Fibroblast of the aortic adventitia (primary cell): ENCODE data around the gene MFSD6. TPM values are rescaled to one million over a fixed set of nuclear protein-coding genes. Genes with fewer than 3 reads are reported as not detected.

Experiments
- DNase-seq: peaks from one replicate; pipeline ENCODE4 v3.0.0-alpha.2; 2010; ENCODE audit warnings: low read depth
- H3K4me3 ChIP-seq: 2 replicates; pipeline ENCODE4 v1.5.1; 2011; ENCODE audit warnings: low read depth, mild to moderate bottlenecking, control low read depth, low read length, moderate library complexity
- total RNA-seq: library from RNA; depleted of rRNA; stranded (reverse); fragments of >200 nt; gene quantifications from 2 replicates; pipeline ENCODE4 v1.2.3, GENCODE V29; 2012; ENCODE audit warnings: low replicate concordance
- TF ChIP-seq, protein P1 (sequence below): IDR thresholded peaks from 2 replicates; pipeline ENCODE4 v1.5.1; 2011; ENCODE audit warnings: mild to moderate bottlenecking, low read length, control low read depth, inconsistent platforms; ENCODE audit not compliant: insufficient read depth

Gene MFSD6
- total RNA-seq, 1 donor, result 8.0 TPM

DNA sequence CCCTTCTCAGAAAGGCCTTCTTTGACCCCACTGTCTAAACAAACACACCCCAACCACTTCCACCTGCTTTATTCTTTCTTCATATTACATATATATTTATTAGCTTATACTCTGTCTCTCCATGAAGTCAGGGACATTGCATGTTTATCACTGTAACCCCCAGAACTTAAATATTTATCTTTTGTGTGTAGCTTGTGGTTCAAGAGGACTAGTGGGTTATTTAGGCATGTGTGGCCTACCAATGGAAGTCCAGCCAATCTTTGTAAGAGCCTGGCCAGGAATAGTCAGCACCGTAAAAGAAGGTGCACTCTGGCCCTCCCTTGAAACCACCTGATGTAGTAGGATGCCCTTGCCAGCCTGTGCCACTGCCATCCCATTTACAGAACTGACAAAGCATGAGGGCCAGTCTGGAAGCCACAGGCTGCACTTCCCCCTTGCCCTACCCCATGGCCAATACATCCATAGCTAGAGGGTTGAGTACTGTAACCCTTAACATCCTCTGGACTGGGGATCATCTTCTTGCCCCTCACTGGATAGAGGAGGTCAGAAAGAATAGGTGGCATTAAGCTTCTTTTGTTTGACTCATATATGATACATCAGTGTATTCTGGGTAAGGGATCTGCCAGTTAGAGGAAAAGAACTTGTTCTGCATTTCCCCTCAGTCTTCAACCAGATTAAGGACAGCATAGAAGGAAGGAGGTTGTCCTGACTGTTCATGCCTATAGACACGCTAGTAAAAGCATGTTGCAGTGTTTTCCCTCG, 121.5 kb downstream of the MFSD6 start:
- DNase-seq, result no peak
- TF ChIP-seq, protein P1, sequence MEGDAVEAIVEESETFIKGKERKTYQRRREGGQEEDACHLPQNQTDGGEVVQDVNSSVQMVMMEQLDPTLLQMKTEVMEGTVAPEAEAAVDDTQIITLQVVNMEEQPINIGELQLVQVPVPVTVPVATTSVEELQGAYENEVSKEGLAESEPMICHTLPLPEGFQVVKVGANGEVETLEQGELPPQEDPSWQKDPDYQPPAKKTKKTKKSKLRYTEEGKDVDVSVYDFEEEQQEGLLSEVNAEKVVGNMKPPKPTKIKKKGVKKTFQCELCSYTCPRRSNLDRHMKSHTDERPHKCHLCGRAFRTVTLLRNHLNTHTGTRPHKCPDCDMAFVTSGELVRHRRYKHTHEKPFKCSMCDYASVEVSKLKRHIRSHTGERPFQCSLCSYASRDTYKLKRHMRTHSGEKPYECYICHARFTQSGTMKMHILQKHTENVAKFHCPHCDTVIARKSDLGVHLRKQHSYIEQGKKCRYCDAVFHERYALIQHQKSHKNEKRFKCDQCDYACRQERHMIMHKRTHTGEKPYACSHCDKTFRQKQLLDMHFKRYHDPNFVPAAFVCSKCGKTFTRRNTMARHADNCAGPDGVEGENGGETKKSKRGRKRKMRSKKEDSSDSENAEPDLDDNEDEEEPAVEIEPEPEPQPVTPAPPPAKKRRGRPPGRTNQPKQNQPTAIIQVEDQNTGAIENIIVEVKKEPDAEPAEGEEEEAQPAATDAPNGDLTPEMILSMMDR, result no peak
- H3K4me3 ChIP-seq, result no peak overlapping the region

DNA sequence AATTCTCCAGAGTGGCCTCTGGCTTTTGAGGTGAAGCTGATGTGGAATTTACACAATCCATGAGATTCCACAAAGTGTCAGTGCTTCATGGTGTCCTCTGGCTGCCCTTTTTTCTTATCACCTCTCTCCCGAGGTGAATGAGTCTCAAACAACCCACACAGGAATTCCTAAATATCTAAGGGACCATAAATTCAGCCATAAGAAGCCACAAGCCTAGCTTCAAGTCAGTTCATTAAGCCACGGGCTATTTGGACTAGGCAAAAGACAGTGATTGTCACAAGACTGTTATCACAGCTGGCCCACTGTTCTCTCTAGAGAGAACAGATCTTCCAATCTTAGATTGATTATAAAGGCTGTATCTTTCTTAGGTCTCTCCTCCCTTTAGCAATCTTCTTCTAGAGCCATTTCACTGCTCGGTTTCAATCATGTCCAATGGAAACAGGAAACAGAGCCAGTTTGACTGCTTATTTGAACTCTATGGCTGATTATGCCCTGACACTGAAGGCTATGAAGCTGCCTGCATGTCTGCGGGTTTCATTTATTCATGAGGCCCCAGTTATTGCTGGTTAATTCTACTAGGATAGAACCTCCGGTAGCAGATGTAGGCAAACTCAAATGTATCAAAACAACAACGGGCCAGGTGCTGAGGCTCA, 122.2 kb downstream of the MFSD6 start:
- peak; percentile 91 for DNase-seq
- TF ChIP-seq, protein P1, result no peak
- no peak overlapping the region for H3K4me3 ChIP-seq

DNA sequence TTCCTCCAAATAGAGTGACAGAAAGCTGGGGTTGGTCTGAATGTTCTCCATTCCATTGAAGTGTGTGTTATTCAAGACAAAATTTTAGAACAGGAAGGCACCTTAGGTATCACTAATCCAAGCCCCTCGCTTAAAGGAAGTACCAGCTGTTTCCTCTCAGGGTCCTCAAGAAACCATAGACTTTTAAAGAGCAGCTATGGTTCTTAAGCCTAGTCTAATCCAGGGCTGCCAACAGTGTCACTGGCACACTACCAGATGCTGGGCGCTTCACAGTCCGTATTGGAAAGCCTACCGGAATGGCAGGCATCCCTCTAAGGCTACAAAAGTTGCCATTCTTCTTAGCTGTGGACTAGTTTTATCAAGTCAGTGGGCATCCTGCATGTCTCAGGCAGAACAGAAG, 124.4 kb downstream of the MFSD6 start:
- TF ChIP-seq, protein P1, result no peak
- DNase-seq, result no peak
- no peak overlapping the region for H3K4me3 ChIP-seq

DNA sequence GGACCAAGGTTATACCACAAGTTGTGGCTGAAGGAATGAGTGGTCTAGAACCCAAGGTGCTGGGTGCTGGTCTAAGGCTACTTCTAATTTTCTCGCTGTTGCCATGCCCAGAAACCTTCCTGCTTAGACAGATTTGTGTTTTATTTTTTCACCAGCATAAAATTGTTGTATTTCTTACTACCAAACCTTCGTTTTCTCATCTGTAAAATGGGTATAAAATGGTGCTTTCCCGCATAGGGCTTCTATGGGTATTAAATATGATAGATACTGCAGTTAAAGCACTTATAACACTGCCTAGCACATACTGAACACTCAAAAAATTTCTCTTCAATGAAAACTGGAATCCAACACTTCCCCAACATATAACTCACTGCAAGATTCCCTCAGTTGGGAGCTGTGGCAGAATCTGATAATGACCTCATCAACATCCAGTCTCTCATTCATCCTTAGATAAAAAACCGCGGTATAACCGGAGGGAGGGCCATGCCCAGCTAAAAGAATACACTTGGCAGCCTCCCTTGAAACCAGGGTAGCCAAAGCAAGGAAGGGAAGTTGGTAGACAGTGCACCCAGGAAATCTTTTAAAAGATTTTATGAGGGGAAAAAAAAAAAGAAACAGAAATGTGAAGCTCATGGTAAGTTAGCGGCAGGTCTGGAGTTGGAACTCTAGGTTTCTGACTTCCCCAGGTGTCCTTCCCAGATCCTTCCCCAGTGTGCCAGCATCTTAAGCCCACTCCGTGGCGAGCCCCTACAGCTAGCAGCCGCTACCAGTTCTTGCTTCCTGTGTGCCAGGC, 125.2 kb downstream of the MFSD6 start:
- no peak for DNase-seq
- TF ChIP-seq, protein P1, result no peak
- H3K4me3 ChIP-seq, result peak overlapping the region; percentile 70

DNA sequence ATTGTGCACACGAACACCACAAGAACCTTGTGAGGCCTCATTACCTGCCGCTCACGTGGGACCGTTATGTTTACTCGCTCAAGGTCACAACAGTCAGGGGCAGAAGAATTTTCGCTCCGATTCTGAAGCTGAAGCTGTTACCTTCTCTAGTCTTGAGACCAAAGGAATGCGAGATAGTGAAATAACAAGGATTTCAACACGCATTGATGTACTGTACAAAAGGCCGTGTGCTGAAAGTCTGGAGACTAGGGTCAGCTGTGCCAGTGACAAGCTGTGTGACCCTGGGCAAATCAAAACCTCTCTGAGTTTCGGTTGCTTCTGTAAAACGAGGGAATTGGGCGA, 125.8 kb downstream of the MFSD6 start:
- H3K4me3 ChIP-seq, result peak overlapping the region; percentile 70
- DNase-seq, result peak; percentile 51
- TF ChIP-seq, protein P1, result no peak

DNA sequence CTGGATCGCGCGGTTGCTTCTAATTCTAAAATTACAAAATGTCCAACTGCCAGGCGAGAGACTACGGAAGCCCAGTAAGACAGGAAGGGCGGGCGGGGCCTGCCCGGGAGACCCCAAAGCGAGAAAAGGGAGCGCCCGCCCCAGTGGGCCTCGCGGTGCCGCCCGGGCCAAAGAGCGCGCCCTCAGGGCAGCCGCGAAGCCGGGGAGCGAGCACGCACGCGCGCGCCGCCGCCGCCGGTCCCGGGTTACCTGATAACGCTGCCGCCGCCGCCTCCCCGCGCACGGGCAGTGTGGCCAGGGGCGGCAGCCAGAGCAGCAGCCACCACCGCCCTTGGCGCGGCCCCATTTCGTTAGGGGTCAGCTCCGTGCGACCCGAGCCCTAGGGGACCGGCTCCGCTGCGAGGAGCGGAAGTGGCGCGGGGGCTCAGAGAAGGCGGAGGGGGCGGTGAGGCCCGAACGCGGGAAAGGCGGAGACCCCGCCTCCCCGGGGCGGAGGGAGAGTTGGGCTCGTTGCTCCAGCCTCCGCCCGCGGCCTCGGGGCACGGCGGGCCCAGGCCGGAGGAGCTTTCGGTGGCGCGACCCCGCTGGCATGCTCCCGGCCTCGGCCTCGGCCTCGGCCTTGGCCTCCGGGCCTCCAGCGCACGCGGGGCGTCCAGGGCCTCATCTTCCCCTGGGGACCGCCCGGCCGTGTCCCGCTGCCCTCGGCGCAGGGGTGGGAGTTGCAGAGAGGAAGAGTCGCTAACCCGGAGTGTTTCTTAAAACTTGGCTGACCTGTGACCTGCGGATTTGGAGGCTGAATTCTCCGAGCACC, 126.4 kb downstream of the MFSD6 start, which contains the start of gene NEMP2:
TSS of gene NEMP2 (minus strand) at position 413 of the 811 bp plus-strand sequence. CDS start at position 346, 67 bp downstream.
- H3K4me3 ChIP-seq, result peak within 1 kb of the TSS; percentile 70
- DNase-seq, result peak; percentile 35
- TF ChIP-seq, protein P1, result no peak
